Smooth muscle cell of the coronary artery (primary cell): Measurements from ENCODE around the gene GDF15. TPM values are rescaled to one million over a fixed set of nuclear protein-coding genes. Genes with fewer than 3 reads are reported as not detected.

Source experiments
- total RNA-seq: library from RNA; depleted of rRNA; stranded (reverse); fragments of >200 nt; gene quantifications from 2 replicates; pipeline ENCODE4 v1.2.3, GENCODE V29; 2014; ENCODE audit warnings: low replicate concordance

GDF15 gene, protein sequence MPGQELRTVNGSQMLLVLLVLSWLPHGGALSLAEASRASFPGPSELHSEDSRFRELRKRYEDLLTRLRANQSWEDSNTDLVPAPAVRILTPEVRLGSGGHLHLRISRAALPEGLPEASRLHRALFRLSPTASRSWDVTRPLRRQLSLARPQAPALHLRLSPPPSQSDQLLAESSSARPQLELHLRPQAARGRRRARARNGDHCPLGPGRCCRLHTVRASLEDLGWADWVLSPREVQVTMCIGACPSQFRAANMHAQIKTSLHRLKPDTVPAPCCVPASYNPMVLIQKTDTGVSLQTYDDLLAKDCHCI
- total RNA-seq: 17.9 and 53.0 TPM in 2 replicates

GRCh38 chr19:18385675-18386542 lies at the start of gene GDF15:
GDF15 (plus strand) TSS chr19:18386158; CDS start chr19:18386190, 32 bp downstream.

GRCh38 chr19:18340190-18340989 lies 45.6 kb upstream of the GDF15 start, which contains the start of gene PGPEP1:
PGPEP1 (plus strand) TSS chr19:18340598; CDS start chr19:18340682, 84 bp downstream.

DNA sequence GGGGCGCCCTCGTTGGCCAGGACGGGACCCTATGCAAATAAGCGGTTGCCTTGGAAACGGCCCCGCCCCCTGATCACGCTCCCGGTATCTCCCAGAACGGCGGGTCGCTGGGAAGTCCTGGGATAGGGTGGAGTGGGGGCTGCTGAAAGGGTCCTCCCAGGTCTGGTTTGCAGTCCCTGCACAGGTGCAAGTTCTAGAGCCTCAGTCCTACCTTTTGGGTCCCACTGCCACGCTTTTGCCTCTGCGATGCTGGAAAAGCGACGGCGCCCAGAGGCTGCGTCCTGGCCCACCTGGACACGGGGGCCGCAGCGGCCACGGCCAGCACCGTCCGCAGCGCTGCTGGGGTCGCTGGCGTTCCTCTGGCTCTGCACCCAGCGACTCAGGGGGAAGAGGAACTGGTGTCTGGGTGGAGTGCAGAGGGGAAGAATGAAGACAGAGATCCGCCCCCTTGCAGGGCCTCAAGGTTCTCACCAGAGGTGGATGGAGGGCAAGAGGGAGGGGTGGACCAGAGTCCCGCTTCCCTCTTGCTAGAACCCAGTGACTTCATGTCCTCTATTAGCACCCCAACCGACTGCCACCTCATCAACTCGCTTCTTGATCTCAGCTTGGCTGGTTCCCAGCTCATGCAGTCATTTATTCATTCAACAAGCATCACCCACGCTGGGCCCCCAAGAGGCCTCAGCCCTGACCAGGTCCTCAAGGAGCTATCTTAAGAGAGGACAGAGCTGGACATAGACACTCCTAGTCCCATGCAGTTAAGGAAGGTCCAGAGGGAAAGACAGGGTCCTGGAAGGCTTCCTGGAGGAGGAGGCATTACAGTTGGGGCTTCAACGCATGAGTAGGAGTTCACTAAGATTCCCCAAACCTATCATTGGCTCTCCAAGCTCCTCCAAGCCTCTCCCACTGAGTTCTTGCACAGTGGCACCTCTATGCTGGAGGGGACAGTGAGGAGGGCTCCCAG lies 11.6 kb downstream of the GDF15 start, which contains the start of gene LRRC25:
TSS of gene LRRC25 (minus strand) at position 381 of the 961 bp plus-strand sequence. CDS start 659 bp downstream, outside the sequence.

GRCh38 chr19:18419195-18419698 lies 33.3 kb downstream of the GDF15 start, which contains the start of gene SSBP4:
SSBP4 (plus strand) TSS chr19:18419398; CDS start chr19:18419649, 251 bp downstream.

GRCh38 chr19:18437491-18438330 lies 51.8 kb downstream of the GDF15 start, which contains the start of gene ISYNA1:
ISYNA1 (minus strand) TSS chr19:18438133; CDS start chr19:18437979, 154 bp downstream.

Other genes with a start within 250 kb of the GDF15 start
- 6.9 and 8.5 TPM in 2 replicates for gene PIK3R2, start 233.0 kb upstream of the GDF15 start, total RNA-seq
- gene IFI30, start 212.3 kb upstream of the GDF15 start, total RNA-seq: 6.1 and 16.7 TPM in 2 replicates
- gene MPV17L2, start 192.9 kb upstream of the GDF15 start, total RNA-seq: 3.3 and 11.6 TPM in 2 replicates
- gene RAB3A, start 182.1 kb upstream of the GDF15 start, total RNA-seq: 1.4 and 3.4 TPM in 2 replicates
- 1.6 and 2.1 TPM in 2 replicates for gene PDE4C, start 159.7 kb upstream of the GDF15 start, total RNA-seq
- 0.23 and 1.3 TPM in 2 replicates for gene IQCN, start 111.7 kb upstream of the GDF15 start, total RNA-seq
- gene JUND, start 104.5 kb upstream of the GDF15 start, total RNA-seq: 28.0 and 106 TPM in 2 replicates
- gene LSM4, start 63.1 kb upstream of the GDF15 start, total RNA-seq: 37.7 and 155 TPM in 2 replicates
- gene PGPEP1, start 45.6 kb upstream of the GDF15 start, total RNA-seq: 37.3 and 90.9 TPM in 2 replicates
- gene LRRC25, start 11.5 kb downstream of the GDF15 start, total RNA-seq: under 0.01 TPM in 1 of 2 replicates, not detected in the other
- gene SSBP4, start 33.2 kb downstream of the GDF15 start, total RNA-seq: 36.4 and 41.5 TPM in 2 replicates
- gene ISYNA1, start 52.0 kb downstream of the GDF15 start, total RNA-seq: 5.6 and 36.9 TPM in 2 replicates
- 11.6 and 18.1 TPM in 2 replicates for gene ELL, start 135.9 kb downstream of the GDF15 start, total RNA-seq
- gene FKBP8, start 157.4 kb downstream of the GDF15 start, total RNA-seq: 236 and 376 TPM in 2 replicates
- gene KXD1, start 171.7 kb downstream of the GDF15 start, total RNA-seq: 44.7 and 69.2 TPM in 2 replicates
- gene UBA52, start 185.7 kb downstream of the GDF15 start, total RNA-seq: 1,109 and 1,287 TPM in 2 replicates
- 58.5 and 69.9 TPM in 2 replicates for gene REX1BD, start 202.6 kb downstream of the GDF15 start, total RNA-seq
- 13.8 and 14.7 TPM in 2 replicates for gene CRLF1, start 220.6 kb downstream of the GDF15 start, total RNA-seq
- gene TMEM59L, start 226.7 kb downstream of the GDF15 start, total RNA-seq: 0.23 and 0.98 TPM in 2 replicates